GM21381 (cell line): ENCODE measurements around the gene HMGXB4.

Experiments used
- ATAC-seq: cut with Tn5 transposase; IDR thresholded peaks from one replicate; pipeline ENCODE4 v1.9.1; 2021; ENCODE audit warnings: mild to moderate bottlenecking, moderate library complexity; ENCODE audit not compliant: unreplicated experiment

HMGXB4 gene

DNA sequence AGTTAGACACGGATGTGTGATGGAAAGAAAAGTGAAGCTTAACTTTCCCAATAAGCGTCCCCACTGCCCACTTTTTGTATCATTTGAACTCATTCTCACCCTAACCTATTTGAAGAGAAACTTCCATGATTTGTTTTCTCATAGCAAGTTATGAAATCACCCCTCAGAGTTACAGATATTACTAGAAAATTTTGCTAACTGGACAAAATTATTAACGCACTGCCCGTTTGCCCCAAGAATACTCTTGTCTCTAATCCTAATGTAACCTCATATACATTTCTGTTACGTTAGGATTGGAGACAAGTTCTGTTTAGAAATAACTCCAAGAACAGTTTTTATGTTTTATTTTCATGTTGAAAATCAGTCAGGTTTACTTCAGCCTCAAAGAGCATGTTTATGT, 67.9 kb downstream of the HMGXB4 start:
- no peak for ATAC-seq

DNA sequence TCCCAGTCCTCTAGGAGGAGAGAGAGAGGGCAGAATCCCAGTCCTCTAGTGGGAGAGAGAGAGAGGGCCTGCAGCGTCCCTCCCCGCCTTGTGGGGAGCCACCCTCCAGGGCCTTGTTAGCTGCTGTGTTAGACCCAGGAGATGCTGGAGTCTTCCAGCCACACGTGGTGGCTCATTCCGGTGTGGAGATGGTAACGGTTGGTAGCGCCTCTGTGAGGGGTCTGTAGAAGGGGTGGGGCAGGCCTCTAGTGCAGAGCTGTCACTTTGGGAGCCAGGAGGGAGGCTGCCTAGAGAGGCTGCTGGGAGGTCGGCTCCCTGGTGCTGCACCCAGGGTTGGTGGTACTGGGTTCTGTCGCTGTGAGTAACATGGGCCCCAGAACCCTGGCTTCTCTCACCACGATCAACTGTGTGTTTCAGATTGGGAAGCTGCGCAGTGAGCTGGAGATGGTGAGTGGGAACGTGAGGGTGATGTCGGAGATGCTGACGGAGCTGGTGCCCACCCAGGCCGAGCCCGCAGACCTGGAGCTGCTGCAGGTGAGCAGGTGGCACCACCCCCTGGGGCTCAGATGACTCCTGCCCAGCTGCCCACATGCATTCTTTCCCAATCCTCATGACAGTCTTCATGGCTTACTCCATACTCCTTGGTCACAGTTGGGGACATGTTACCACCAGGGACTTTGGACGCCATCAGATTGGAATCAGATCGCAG, 69.7 kb downstream of the HMGXB4 start:
- ATAC-seq, result no peak

DNA sequence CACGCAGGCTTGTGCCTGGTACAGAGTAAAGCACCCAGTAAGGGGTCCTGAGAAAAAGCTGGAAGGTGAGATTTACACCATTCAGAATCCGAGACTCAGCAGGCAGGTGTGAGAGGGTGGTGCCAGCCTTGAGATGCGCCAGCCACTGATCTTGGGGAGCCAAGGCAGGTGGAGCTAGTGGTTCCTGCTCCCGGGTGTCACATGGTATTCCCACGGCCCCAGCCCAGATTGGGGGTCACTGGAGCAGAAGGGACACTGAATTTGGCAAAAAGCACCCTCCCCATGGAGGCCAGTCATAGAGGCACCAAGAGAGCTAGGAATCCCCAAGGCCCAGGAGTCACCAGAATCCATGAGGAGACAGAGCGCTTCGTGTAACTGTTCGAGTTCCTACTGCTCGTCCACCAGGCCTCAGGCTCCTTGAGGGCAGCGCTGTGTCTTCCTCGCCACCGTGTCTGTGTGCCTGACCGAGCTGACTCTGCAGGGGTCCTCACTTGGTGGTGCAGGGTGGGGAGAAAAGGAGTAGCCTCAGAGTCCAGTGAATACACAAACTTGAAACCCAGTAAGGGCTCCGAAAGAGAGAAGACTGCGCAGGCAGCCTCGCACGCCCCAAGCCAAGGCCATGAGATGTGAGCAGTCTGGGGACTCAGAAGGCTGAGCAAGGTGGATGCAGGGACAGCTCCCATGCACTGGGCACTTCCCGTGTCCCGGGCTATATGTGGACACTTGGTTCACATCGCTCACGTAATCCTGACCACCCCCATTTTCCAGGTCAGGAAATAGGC, 70.6 kb downstream of the HMGXB4 start:
- no peak for ATAC-seq

DNA sequence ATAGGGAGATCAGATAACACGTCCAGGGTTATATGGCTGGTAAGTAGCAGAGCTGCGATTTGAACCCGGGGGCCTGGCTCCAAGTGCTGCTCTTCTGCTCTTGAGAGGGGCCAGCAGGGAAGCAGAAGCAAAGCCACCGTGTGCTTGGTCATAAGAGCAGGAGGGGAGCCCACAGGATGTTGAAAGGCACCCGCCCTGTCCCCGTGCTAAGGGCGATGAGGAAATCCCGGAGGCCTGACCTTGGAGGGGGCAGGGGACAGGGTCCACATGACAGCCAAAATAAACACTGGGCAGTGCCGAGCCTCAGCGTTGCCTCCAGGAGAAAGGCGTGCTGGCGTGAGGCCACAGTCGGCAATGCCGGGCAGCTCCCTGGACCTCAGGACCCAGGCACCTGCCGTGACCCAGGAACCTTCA, 71.2 kb downstream of the HMGXB4 start:
- ATAC-seq, result no peak

DNA sequence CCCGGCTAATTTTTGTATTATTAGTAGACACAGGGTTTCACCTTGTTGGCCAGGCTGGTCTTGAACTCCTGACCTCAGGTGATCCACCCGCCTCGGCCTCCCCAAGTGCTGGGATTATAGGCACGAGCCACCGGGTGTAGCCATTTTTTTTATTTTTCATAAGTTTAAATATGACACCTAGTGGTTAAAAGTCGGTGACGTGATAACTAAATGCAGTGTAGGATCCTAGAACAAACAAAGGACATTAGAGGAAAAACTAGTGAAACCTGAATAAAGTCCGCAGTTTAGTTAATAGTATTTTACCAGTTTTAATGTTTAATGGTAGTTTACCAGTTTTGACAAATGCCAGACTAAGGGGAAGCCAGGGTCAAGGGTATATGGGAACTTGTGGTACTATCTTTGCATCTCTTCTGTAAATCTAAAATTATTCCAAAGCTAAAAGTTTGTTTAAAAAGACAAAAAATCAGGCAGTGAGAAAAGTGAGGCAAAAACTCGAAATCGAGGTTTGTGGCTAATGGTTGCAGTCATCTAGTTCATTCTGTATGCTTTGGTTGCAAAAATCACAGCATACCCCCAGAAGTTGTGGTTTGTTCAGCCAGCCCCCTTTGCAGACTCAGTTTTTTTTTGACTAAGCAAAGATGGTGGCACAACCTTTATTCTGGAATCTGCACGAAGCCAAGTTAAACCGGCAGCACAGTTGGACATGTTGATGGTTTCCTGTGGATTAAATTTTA, 72.0 kb downstream of the HMGXB4 start:
- ATAC-seq, result no peak

DNA sequence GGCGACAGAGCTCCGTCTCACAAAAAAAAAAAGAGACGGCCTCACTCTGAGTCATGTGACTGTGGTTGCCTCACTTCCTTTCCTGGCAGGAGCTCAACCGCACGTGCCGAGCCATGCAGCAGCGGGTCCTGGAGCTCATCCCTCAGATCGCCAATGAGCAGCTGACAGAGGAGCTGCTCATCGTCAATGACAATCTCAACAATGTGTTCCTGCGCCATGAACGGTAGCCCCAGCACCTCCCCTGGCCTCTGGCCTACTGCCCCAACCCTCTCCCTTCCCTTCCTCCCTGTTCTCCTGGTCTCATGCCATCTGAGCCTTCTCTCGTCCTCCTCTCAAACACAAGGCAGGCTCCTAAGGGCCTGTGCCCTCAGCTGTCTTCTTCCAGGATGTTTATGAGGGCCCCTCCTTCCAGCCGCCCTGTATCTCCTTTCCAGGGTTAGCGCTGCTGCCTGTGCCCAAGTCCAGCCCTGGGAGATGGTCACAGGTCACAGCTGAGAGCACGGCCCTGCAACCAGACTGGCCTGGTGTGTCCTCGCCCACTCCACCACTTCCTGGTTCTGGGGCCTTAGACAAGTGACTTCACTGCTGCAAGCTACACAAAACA, 73.1 kb downstream of the HMGXB4 start:
- ATAC-seq, result no peak

DNA sequence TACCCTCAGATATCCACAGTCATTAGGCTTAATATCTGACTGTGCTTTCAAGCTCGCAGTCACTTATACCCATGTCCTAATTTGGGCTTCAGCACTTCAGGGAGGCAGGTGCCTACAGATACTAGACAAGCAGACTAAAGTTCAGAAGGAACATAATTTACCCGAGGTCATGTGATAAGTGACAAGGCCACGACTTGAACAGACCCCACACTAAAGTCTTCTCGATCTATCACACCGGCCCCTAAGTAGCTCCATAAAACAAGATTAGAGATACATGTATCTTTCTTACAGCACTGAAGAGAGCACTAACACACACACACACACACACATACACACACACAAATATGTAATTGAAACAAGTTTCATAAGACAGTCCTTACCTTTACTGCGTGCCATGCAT, 75.0 kb downstream of the HMGXB4 start:
- no peak for ATAC-seq

DNA sequence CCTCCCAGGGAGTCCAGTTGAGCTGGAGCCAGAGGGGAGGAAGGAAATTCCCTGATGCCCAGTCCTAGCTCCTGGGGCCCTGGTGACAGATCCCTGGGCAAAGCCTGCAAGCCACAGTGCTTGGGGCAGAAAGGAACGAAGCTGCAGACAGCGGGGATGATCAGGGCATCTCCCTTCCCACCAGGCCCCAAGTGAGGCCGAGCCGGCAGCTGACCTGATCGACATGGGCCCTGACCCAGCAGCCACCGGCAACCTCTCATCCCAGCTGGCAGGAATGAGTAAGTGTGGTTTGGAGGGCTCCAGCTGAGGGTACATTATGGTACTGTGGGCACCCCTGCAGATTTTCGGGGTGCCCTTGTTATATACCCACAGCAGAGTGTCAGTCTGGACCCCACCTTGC, 75.9 kb downstream of the HMGXB4 start:
- ATAC-seq, result no peak

DNA sequence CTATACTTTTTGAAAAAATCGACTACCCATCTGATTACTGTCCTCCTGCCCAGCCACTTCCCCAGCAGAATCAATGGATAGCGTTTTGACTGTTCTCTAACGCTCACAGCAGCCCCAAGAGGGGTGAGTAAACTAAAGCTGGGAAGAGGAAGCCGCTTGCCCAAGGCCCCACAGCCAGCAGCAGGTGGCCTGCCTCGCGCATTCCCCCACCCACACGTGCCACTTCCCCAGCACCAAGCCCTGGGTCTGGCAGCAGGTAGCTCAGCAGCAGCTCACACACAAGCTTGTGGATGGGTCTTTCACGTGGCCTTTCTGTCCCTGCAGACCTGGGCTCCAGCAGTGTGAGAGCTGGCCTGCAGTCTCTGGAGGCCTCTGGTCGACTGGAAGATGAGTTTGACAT, 76.7 kb downstream of the HMGXB4 start:
- no peak for ATAC-seq

DNA sequence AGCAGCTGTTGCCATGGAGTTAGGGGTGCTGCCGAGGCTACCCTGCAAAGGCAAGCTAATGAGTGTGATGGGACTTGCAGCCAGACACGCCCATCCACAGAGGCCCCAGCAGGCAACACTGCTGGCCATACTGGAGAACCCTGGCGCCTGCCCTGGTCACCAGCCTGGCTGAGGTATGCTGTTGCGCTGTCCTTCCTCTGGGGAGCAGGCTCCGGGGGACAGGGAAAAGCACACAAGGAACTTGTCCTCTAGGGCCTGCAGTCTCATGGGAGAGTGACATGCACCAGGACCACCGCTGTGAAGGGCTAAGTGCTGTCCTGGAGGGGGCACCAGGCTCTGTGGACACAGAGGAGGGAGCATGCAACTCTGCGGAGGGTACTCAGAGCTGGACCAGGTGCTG, 78.2 kb downstream of the HMGXB4 start:
- no peak for ATAC-seq

DNA sequence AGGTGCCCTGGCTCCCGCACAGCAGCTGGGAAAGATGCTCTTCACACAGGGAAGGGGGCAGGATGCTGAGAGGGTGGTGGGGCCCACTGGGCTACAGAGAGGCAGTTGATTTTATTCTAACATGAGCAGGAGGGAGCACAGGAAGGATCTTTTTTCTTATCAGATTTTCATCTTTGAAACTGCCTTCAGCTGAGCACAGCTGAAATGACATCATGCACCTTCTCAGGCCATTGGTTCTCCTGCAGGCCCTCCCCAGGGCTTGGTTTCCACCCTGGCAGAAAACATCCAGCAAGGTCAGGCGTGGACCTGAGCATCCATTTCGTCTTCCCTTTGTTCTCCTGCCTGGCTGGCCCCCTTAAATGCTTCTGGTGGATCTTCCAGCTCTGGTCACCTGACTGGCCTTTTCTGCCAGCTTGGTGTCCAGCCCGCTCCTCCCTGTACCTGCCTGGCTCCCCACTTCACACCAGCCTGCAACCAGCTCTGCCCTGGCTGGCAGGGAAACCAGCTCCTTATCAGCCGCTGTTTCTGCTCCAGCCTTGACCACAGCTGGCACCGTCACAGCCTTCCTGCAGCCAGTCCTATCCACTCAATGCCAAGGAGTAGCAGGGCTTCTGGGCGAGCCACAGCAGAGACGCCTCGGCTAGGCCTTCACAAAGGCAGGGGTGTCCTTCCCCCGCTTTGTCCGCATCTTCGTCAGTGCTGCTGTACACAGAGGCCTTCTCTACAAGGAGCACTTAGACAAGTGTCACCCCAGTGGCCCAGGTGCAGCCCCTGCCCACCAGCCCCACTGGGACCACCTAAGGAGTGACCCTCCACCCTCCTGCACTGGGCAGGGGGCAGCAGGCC, 78.9 kb downstream of the HMGXB4 start:
- no peak for ATAC-seq

DNA sequence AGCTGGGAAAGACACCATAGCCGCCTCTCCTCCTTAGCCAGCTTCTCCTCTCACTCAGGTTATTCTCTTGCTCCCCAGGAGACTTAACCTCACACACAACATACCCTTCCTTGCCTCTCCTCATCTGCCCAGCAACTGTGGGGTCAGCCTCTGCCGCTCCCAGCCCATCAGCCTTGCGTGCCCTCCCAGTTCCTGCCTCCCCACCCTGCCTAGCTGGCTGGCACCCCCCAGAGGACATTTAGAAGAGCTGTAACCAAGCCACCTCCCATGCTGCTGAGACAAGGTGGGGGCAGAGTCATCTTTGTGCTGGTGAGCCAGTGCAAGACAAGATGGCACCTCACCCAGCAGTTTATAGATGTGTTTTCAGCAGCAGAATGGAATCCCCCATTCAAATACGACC, 80.6 kb downstream of the HMGXB4 start:
- ATAC-seq, result no peak

DNA sequence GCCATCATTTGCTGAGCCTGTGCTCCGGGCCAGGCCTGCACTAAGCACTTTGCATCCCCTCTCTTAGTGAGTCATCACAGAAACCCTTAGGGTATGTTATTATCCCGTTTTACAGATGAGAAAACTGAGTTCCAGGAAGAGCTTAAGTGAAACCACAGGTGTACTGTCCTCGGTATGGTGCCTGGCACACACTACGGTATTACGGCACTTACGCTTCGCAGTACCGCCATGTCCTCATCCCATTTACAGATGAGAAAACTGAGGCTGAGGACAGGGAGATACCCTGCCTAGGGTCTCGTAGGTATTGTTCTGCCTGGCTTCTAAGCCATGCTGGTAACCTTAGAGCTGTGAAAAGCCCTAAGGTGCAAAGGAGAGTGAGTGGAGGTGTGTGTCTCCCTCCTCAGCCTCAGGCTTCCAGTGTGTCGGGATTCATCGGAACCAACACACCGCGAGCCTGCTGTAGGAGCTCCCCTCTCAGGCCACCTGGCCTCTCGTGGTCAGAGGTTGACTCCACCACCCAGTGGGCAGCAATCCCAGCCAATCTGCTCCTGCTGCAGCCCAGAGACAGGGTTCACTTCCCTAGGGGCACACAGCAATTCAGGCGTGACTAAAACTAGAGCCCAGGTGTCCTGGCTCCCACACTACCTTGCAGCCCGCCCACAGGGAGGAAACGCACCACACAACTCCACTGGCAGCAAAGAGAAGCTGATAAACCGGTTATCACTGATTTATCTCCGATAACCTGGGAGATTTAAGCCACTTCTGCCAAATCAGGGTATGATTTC, 84.0 kb downstream of the HMGXB4 start:
- ATAC-seq, result no peak

DNA sequence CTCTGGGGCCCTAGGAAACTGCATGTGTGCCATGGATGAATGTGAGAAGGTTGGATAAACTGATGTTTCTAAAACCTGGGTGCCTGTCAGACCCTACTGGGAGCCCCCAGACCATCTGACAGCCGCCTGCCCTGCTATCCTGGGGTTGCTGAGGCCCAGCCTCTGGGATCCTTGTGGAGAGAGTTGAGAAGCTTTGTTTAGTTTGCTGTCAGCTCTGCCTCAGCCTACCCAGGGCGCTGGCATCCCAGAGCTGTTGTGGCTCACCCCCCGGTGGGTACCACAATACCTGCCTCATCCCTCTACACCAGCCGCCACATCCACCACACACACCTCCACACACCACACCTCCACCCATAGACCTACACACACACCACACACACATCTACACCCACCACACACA, 85.1 kb downstream of the HMGXB4 start:
- no peak for ATAC-seq

DNA sequence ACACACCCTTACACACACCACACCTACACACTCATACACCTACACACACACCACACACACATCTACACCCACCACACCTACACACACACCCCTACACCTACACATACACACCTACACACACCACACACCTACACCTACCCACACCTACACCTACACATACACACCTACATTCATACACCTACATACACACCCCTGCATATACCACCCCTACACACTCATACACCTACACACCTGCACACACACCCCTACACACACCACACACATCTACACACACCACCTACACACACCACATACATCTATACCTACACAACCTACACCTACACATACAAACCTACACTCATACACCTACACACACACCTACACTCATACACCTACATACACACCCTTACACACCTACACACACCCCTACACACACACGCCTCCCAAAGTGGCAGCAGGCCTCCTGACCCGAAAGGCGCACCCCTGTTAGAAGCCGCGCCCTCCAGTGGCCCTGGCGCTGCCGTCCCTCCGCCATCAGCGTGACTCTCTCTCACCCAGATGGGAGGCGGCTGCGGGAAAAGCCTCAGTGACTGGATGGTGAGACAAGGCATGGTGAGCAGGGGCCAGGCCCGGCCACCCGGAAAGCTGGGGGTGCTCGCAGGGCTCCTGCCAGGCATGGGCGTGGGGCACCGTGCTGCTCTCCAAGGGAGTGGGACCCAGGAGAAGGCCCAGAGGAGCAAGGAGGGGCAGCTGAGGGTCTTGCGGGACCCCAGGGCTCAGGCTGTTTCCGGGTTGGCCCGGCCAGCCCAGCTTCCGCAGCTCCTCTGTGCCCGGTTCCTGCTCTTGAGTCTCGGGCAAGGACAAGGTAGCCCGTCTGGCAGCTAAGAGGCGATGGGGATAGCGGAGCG, 86.6 kb downstream of the HMGXB4 start:
- no peak for ATAC-seq

DNA sequence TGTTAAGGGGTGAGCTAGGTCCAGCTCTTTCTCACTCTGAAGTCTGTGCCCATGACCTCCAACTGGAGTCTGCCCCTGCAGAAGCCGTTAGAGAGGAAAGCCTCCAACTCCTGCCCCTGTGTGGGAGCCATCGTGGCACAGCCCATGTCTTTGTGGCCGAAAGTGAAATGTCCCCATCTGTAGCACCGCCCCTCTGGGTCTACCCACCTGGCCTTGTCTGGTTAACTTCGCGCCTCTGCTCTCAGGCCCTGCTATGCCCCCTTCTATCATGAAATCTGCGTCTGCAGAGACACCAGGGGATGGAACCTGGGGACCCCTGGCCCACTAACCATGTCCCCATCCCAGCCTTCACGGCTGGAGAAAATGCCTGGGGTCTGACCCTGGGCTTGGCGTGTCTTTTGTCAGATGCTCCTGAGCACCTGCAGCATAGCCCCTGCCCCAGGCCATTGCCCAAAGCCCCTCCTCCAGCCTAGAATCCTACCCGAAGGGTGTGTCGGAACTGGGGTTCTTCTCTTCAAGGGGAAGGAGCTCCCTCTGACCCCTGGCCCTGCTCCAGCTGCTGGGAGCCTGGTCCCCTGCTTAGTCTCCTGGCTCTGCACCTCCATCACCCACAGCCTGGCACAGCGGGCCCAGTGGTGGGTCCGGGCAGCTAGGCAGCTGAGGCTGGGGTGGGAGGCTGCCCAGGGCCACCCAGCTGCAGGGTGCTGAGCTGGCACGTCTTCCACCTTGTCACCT, 87.8 kb downstream of the HMGXB4 start:
- ATAC-seq, result no peak
